IPS-18a (cell line): ENCODE results near the gene ZNF821.

Source experiments
- H3K27ac ChIP-seq: one replicate; pipeline ENCODE4 v1.5.1; 2013; ENCODE audit warnings: low read length
- H3K27me3 ChIP-seq: one replicate; pipeline ENCODE4 v1.6.1; 2013; ENCODE audit warnings: mild to moderate bottlenecking, low read length; ENCODE audit not compliant: control insufficient read depth, insufficient read depth
- H3K36me3 ChIP-seq: one replicate; pipeline ENCODE4 v1.6.1; 2013; ENCODE audit warnings: low read depth, low read length; ENCODE audit not compliant: control insufficient read depth
- H3K4me1 ChIP-seq: one replicate; pipeline ENCODE4 v1.6.1; 2013; ENCODE audit warnings: low read depth, low read length; ENCODE audit not compliant: control insufficient read depth
- H3K4me3 ChIP-seq: one replicate; pipeline ENCODE4 v1.5.1; 2013; ENCODE audit warnings: low read length
- H3K9ac ChIP-seq: one replicate; pipeline ENCODE4 v1.6.1; 2013; ENCODE audit warnings: mild to moderate bottlenecking, low read length, moderate library complexity
- H3K9me3 ChIP-seq: one replicate; pipeline ENCODE4 v1.6.1; 2013; ENCODE audit warnings: low read depth, low read length; ENCODE audit not compliant: control insufficient read depth

Gene ZNF821, protein sequence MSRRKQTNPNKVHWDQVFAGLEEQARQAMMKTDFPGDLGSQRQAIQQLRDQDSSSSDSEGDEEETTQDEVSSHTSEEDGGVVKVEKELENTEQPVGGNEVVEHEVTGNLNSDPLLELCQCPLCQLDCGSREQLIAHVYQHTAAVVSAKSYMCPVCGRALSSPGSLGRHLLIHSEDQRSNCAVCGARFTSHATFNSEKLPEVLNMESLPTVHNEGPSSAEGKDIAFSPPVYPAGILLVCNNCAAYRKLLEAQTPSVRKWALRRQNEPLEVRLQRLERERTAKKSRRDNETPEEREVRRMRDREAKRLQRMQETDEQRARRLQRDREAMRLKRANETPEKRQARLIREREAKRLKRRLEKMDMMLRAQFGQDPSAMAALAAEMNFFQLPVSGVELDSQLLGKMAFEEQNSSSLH

DNA sequence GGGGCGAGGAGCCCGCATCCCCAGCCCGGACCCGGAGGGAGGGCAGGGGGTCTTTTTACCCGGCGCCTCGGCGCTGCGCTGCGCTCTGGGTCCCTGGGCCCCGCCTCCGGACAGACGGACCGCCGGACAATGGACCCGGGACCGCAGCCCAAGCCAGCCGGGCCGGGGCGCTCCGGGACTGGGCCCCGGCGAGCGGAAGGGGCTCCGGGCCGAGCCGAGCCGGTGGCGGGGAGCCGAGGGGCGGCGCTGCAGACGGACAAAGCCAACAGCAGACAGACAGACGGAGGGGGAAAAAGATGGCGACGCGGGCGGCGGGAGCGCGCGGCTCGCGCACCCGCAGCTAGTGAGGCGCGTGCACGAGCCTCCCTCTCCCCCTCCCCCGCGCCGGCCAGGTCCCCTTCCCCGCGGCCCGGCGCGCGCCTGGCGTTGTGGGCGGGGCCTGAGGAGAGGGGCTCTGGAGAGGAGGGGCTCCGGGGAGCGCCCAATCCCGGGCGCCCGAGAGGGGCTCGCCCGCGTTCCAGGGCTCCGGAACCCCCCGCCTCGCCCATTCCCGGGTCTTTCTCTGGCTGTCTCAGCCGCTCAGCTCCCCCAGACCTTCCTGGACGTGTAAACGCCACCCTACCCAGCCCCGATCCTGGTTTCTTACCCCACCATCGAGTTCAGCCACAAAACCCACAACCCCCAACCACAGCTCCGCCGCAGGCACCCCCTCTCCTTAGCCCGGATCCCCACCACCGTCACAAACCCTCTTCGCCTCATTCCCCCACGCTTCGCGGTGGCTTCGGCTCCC is at the start of gene ZNF821:
Gene ZNF821, minus strand, starts transcription at position 334 of the 790 bp plus-strand sequence. CDS start 4,236 bp downstream, outside the sequence.
- no peaks in the 10 kb centered on the region for H3K27me3 ChIP-seq
- peaks cover 10% of the 10 kb centered on the region for H3K4me1 ChIP-seq
- H3K4me3 ChIP-seq, result peak within 1 kb of the TSS; percentile 86
- H3K9me3 ChIP-seq, result no peaks in the 10 kb centered on the region
- peak within 1 kb of the TSS; percentile 85 for H3K9ac ChIP-seq
- peak within 1 kb of the TSS; percentile 41 for H3K27ac ChIP-seq
- H3K36me3 ChIP-seq, result peaks cover 18% of the 10 kb centered on the region

DNA sequence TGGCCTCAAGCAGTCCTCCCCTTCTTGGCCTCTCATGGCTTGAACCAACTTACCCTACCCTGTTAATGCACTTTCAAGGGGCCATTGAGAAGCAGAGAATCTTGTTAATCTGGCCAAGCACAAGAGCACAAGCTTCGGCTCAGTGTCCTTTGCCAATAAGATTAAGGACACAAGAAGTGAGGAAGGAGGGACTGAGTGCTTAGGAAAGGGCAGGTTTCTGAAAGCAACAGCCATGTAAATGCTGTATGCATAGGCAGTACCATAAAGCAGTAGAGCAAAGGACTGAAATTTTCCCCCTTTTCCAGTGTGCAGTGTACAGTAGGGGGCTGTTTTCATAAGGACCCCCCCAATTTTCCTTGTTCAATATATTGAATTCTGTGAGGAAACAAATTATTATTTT is 49.0 kb upstream of the ZNF821 start:
- H3K9ac ChIP-seq, result no peak overlapping the region
- no peak overlapping the region for H3K4me3 ChIP-seq
- no peak overlapping the region for H3K27ac ChIP-seq
- H3K4me1 ChIP-seq, result peaks cover 4% of the 10 kb centered on the region
- H3K27me3 ChIP-seq, result no peaks in the 10 kb centered on the region
- peaks cover 48% of the 10 kb centered on the region for H3K36me3 ChIP-seq
- no peaks in the 10 kb centered on the region for H3K9me3 ChIP-seq

DNA sequence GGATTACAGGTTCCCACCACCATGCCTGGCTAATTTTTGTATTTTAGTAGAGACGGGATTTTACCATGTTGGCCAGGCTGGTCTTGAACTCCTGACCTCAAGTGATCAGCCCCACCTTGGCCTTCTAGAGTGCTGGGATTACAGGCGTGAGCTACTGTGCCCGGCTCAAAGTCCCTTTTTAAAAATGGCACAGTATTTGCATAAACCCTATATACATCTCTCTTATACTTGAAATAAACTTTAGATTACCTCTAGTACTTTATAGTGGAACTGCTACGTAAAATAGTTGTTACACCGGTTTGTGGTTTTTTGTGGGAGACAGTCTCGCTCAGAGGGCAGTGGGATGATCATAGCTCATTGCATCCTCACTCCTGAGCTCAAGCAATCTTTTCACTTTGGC is 47.6 kb upstream of the ZNF821 start:
- Histone ChIP-seq H3K9ac (no peak overlapping the region), H3K4me3 (no peak overlapping the region), H3K27me3 (no peaks in the 10 kb centered on the region), H3K9me3 (no peaks in the 10 kb centered on the region), H3K36me3 (peaks cover 62% of the 10 kb centered on the region), H3K4me1 (no peaks in the 10 kb centered on the region), H3K27ac (no peak overlapping the region)

GRCh38 chr16:71931001-71931400 is 47.0 kb upstream of the ZNF821 start:
- Histone ChIP-seq H3K9me3 (no peaks in the 10 kb centered on the region), H3K36me3 (peaks cover 65% of the 10 kb centered on the region), H3K4me1 (no peaks in the 10 kb centered on the region), H3K27ac (no peak overlapping the region), H3K4me3 (no peak overlapping the region), H3K9ac (no peak overlapping the region), H3K27me3 (no peaks in the 10 kb centered on the region)

- no peaks in the 10 kb centered on the region for H3K4me1 ChIP-seq
- no peak overlapping the region for H3K27ac ChIP-seq
- no peak overlapping the region for H3K4me3 ChIP-seq
- H3K27me3 ChIP-seq, result no peaks in the 10 kb centered on the region
- H3K36me3 ChIP-seq, result peaks cover 69% of the 10 kb centered on the region
- no peaks in the 10 kb centered on the region for H3K9me3 ChIP-seq
- H3K9ac ChIP-seq, result no peak overlapping the region
These were observed 46.1 kb upstream of the ZNF821 start for GRCh38 chr16:71930013-71930563.

DNA sequence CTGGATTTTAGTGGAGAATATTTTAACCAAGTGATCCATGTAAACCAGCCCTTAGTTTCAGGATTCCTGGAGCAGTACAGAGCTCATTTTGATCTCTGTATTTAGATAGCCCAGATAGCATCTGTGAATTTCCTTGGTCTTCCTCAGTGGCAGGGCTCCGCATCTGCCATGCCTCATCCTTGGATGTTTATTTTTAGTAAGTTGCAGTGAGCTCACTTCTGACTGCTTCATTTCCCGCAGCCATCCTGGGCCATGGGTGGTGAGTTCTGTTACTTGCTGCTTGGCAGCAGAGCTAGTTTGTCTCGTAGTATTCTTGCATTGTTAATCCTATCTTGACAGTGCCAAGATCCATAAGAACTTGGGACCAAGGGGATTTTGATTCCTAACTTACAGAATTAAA is 45.1 kb upstream of the ZNF821 start:
- Histone ChIP-seq H3K9ac (no peak overlapping the region), H3K9me3 (no peaks in the 10 kb centered on the region), H3K27me3 (no peaks in the 10 kb centered on the region), H3K4me1 (no peaks in the 10 kb centered on the region), H3K4me3 (no peak overlapping the region), H3K27ac (no peak overlapping the region), H3K36me3 (peaks cover 68% of the 10 kb centered on the region)

GRCh38 chr16:71927787-71928186 is 43.8 kb upstream of the ZNF821 start:
- Histone ChIP-seq H3K4me1 (no peaks in the 10 kb centered on the region), H3K9ac (no peak overlapping the region), H3K27me3 (no peaks in the 10 kb centered on the region), H3K36me3 (peaks cover 77% of the 10 kb centered on the region), H3K9me3 (no peaks in the 10 kb centered on the region), H3K4me3 (no peak overlapping the region), H3K27ac (no peak overlapping the region)

DNA sequence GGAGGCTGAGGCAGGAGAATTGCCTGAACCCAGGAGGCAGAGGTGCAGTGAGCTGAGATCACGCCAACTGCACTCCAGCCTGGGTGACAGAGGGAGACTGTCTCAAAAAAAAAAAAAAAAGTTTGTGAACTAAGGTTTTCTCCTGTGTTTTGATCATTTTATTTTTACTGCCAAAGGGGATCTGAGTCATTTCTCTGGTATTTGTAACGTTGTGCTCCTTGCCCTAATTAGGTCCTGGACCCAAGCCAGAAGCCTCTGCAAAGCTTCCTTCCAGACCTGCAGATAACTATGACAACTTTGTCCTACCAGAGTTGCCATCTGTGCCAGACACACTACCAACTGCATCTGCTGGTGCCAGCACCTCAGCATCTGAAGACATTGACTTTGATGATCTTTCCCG is 43.4 kb upstream of the ZNF821 start:
- Histone ChIP-seq H3K9me3 (no peaks in the 10 kb centered on the region), H3K4me1 (no peaks in the 10 kb centered on the region), H3K27me3 (no peaks in the 10 kb centered on the region), H3K4me3 (no peak overlapping the region), H3K9ac (no peak overlapping the region), H3K36me3 (peaks cover 81% of the 10 kb centered on the region), H3K27ac (no peak overlapping the region)

DNA sequence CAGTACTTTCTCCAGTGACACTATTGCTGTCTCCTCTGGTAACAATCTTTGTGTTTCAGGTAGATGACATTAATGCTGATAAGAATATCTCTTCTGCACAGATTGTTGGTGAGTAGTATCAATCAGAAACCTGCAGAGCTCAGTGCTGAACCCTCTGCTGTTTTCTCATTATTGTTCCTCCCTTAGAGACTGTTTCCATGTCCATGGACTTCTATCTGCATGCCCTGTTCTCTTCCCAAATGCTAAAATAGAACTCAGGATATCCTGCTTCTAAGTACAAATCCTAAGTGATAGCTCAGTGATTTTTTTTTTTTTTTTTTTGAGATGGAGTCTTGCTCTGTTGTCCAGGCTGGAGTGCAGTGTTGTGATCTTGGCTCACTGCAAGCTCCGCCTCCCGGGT is 40.7 kb upstream of the ZNF821 start:
- no peaks in the 10 kb centered on the region for H3K9me3 ChIP-seq
- H3K27me3 ChIP-seq, result no peaks in the 10 kb centered on the region
- peaks cover 88% of the 10 kb centered on the region for H3K36me3 ChIP-seq
- H3K4me3 ChIP-seq, result no peak overlapping the region
- H3K9ac ChIP-seq, result no peak overlapping the region
- no peak overlapping the region for H3K27ac ChIP-seq
- H3K4me1 ChIP-seq, result no peaks in the 10 kb centered on the region

DNA sequence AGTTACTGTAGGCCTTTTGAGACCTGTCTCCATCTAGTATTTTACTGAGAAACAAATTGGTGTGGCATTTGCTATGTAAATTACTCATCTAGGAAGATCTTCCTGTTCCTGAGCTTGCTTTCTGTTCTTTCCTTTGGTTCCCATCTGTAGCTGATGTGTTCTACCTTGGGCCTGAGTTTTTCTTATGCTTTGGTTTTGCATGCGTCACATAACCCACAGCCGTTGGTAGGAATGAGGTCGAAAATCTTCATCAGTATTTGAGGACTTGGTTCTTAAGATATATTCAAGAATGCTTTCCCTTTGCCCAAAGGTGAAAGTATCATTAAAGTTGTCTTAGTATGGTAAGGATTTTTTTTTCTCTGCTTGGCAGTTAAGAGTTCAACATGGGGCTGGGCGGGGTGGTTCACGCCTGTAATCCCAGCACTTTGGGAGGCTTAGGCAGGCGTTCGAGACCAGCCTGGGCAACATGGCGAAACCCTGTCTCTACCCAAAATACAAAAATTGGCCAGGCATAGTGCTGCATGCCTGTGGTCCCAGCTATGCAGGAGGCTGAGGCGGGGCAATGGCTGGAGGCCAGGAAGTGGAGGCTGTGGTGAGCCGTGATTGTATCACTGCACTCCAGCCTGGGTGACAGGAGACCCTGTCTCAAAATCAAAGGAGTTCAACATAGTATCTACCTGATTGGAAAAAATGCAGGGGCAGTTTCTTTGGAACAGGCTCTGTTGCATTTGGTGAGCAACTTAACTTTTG is 40.1 kb upstream of the ZNF821 start:
- Histone ChIP-seq H3K9me3 (no peaks in the 10 kb centered on the region), H3K27ac (no peak overlapping the region), H3K27me3 (no peaks in the 10 kb centered on the region), H3K4me3 (no peak overlapping the region), H3K9ac (no peak overlapping the region), H3K4me1 (no peaks in the 10 kb centered on the region), H3K36me3 (peaks cover 89% of the 10 kb centered on the region)

DNA sequence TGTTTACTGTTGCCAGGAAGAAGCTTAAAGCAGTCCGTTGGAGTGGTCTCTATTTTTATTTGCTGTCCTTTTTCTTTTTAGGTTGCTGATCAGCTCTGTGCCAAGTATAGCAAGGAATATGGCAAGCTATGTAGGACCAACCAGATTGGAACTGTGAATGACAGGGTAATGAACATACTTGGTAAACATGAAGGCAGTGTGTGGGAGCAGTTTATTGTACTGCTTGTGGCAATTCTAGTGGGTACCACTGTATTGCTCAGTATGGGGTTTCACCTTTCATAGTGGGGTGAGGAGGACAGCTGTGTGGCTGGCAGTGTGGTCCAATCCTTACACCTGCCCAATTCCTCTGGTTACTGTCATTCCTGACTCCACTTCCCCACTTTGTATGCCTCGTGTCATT is 36.7 kb upstream of the ZNF821 start:
- Histone ChIP-seq H3K4me3 (no peak overlapping the region), H3K9me3 (no peaks in the 10 kb centered on the region), H3K9ac (no peak overlapping the region), H3K4me1 (no peaks in the 10 kb centered on the region), H3K27ac (no peak overlapping the region), H3K27me3 (no peaks in the 10 kb centered on the region), H3K36me3 (peaks cover 91% of the 10 kb centered on the region)
